Measurements from ENCODE around the gene LYPD6. TPM values are rescaled to one million over a fixed set of nuclear protein-coding genes. Genes with fewer than 3 reads are reported as not detected.

LYPD6 gene
- total RNA-seq, 1 experiment from 2014 or later = 0.74 TPM

DNA sequence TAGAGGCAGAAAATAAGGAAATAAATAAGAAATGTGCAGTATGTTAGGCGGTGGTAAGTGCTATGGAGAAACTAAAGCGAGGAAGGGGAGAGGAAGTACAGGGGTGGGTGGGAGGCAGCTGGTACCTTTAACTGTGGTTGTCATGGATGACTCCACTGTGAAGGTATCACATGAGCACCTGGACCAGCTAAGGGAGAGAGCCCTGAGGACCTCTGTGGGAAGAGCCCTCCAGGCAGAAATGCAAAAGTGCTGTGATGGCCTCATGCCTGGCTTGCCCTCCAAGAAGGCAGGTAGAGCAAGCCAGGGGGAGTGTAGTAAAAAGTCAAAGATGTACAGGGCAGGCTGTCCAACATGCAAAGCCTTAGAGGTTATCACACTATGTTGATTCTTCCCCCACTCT is 17.9 kb downstream of the LYPD6 start:
- H3K27ac ChIP-seq = no peak overlapping the region
- CTCF ChIA-PET = no interaction called here
- DNase-seq = no peak
- POLR2A ChIA-PET (ENCODE audit: unreplicated experiment) = no interaction called here
- H4K20me1 ChIP-seq (ENCODE audit: insufficient read depth) = no peaks in the 10 kb centered on the region
- no TSS peak for BruUV-seq (replicated peaks)
- no peaks in the 10 kb centered on the region for H3K36me3 ChIP-seq (ENCODE audit: low read depth)
- no peak overlapping the region for H2AFZ ChIP-seq
- H3K4me2 ChIP-seq = no peak overlapping the region
- no peak overlapping the region for H3K4me3 ChIP-seq
- no peak for TF ChIP-seq EZH2 (IDR thresholded peaks at IDR 0.05; ENCODE audit: low read depth)
- TF ChIP-seq, protein P1, sequence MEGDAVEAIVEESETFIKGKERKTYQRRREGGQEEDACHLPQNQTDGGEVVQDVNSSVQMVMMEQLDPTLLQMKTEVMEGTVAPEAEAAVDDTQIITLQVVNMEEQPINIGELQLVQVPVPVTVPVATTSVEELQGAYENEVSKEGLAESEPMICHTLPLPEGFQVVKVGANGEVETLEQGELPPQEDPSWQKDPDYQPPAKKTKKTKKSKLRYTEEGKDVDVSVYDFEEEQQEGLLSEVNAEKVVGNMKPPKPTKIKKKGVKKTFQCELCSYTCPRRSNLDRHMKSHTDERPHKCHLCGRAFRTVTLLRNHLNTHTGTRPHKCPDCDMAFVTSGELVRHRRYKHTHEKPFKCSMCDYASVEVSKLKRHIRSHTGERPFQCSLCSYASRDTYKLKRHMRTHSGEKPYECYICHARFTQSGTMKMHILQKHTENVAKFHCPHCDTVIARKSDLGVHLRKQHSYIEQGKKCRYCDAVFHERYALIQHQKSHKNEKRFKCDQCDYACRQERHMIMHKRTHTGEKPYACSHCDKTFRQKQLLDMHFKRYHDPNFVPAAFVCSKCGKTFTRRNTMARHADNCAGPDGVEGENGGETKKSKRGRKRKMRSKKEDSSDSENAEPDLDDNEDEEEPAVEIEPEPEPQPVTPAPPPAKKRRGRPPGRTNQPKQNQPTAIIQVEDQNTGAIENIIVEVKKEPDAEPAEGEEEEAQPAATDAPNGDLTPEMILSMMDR (conservative IDR thresholded peaks at IDR 0.05) = no peak
- H3K79me2 ChIP-seq (ENCODE audit: low read depth) = no peaks in the 10 kb centered on the region
- H3K27me3 ChIP-seq (ENCODE audit: insufficient read depth, low read depth) = no peaks in the 10 kb centered on the region
- H3K9me2 ChIP-seq (ENCODE audit: insufficient read depth) = no peaks in the 10 kb centered on the region
- H3F3A ChIP-seq (ENCODE audit: insufficient read depth, low read depth) = no peaks in the 10 kb centered on the region
- H3K9me3 ChIP-seq (ENCODE audit: insufficient read depth, low read depth) = no peaks in the 10 kb centered on the region
- intact Hi-C loops (cut with micrococcal nuclease; ENCODE audit: unreplicated experiment) = no loop called here
- no peaks in the 10 kb centered on the region for H3K4me1 ChIP-seq (replicated peaks; ENCODE audit: insufficient read depth)

DNA sequence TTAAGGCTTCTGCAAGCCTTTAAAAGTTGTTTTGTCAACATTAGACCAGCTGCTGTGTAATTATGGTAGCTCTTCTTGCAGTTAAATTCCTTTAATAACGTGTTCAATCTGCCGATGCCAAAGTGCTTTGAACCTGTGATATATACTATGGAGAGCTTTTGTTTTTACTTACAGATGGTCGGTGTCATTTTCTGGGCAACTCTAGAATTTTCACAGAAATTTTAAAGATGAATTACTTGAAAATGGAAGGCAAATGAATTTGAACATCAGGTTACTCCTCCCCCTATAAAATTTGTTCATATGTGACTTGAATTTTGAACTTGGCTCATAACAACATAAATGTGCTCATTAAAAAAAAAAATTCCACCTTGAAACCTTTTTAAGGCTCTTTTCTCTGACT is 23.0 kb downstream of the LYPD6 start:
- Histone ChIP-seq H3K36me3 (ENCODE audit: low read depth) (no peaks in the 10 kb centered on the region), H3K27me3 (ENCODE audit: insufficient read depth, low read depth) (no peaks in the 10 kb centered on the region), H3K9me2 (ENCODE audit: insufficient read depth) (no peaks in the 10 kb centered on the region), H3F3A (ENCODE audit: insufficient read depth, low read depth) (no peaks in the 10 kb centered on the region), H3K4me2 (no peak overlapping the region), H3K4me1 (replicated peaks; ENCODE audit: insufficient read depth) (no peaks in the 10 kb centered on the region), H3K4me3 (no peak overlapping the region), H3K79me2 (ENCODE audit: low read depth) (no peaks in the 10 kb centered on the region), H2AFZ (no peak overlapping the region), H4K20me1 (ENCODE audit: insufficient read depth) (no peaks in the 10 kb centered on the region), H3K27ac (no peak overlapping the region), H3K9me3 (ENCODE audit: insufficient read depth, low read depth) (no peaks in the 10 kb centered on the region)
- intact Hi-C loops (cut with micrococcal nuclease; ENCODE audit: unreplicated experiment) = no loop called here
- POLR2A ChIA-PET (ENCODE audit: unreplicated experiment) = no interaction called here
- BruUV-seq (replicated peaks) = no TSS peak
- TF ChIP-seq, protein P1 (conservative IDR thresholded peaks at IDR 0.05) = no peak
- TF ChIP-seq EZH2 (IDR thresholded peaks at IDR 0.05; ENCODE audit: low read depth) = no peak
- CTCF ChIA-PET = no interaction called here
- DNase-seq = no peak

DNA sequence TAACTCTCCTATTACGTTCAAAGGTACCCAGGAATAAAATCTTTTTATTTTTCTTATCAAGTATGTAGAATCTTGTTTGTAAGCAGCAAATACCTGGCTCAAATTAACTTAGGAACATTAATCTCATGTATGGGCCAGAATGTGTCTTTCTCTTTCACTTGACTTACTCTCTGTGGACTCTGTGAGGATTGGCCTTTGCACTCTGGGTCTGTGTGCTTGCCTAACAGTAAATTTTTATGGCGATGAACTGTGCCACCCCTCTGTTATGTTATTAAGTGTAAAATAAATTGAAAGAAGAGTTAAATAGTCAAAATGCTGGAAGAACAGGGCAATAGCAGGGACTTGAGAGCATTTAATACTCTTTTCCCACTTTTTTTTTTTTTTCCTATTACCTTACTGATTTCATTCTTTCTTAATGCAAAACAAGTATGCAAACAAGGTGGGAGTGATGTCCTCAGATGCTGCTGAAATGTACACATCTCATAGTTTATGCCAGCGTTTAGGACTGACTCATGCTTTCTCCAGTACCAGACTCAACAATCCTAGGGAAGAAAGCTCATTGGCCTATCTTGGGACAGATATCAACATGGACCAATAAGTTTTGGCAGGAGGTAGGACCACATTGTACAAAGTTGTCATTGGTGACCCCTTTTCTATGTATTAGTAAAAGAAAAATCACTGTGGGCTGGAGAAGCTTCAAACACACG is 25.5 kb downstream of the LYPD6 start:
- ChIA-PET CTCF (interaction anchor here (0.7 kb wide), 1 partner anchor 147 kb away, joined by 4 read pairs; no protein-coding TSS in a partner anchor), POLR2A (ENCODE audit: unreplicated experiment) (no interaction called here)
- H3K79me2 ChIP-seq (ENCODE audit: low read depth) = no peaks in the 10 kb centered on the region
- no peak overlapping the region for H3K27ac ChIP-seq
- no peaks in the 10 kb centered on the region for H3K9me3 ChIP-seq (ENCODE audit: insufficient read depth, low read depth)
- no TSS peak for BruUV-seq (replicated peaks)
- H3K4me2 ChIP-seq = no peak overlapping the region
- H3K9me2 ChIP-seq (ENCODE audit: insufficient read depth) = no peaks in the 10 kb centered on the region
- intact Hi-C loops (cut with micrococcal nuclease; ENCODE audit: unreplicated experiment) = no loop called here
- H3K36me3 ChIP-seq (ENCODE audit: low read depth) = no peaks in the 10 kb centered on the region
- H3K27me3 ChIP-seq (ENCODE audit: insufficient read depth, low read depth) = no peaks in the 10 kb centered on the region
- no peaks in the 10 kb centered on the region for H4K20me1 ChIP-seq (ENCODE audit: insufficient read depth)
- no peak overlapping the region for H3K4me3 ChIP-seq
- H3K4me1 ChIP-seq (replicated peaks; ENCODE audit: insufficient read depth) = no peaks in the 10 kb centered on the region
- H3F3A ChIP-seq (ENCODE audit: insufficient read depth, low read depth) = no peaks in the 10 kb centered on the region
- no peak for TF ChIP-seq EZH2 (IDR thresholded peaks at IDR 0.05; ENCODE audit: low read depth)
- TF ChIP-seq, protein P1 (conservative IDR thresholded peaks at IDR 0.05) = no peak
- no peak overlapping the region for H2AFZ ChIP-seq
- no peak for DNase-seq

Data from PC-9 (cell line).